H1 (cell line): ENCODE results near the gene LIMS1. TPM values are rescaled to one million over a fixed set of nuclear protein-coding genes. Genes with fewer than 3 reads are reported as not detected.
A peak's percentile ranks its signal among the peaks of the same experiment; 100 is the strongest.

Experiments used
- ASH2L ChIP-seq: fragments of 200-600, 300-600 bp; sonication (generic); IDR thresholded peaks from one replicate; pipeline ENCODE4 v1.7.1; 2017; ENCODE audit warnings: low read length
- ATF3 ChIP-seq: IDR thresholded peaks from 2 replicates; pipeline ENCODE4 v1.6.1; 2011; ENCODE audit warnings: low read depth, mild to moderate bottlenecking, low read length; ENCODE audit not compliant: insufficient read depth
- BACH1 ChIP-seq: IDR thresholded peaks from 2 replicates; pipeline ENCODE4 v1.6.1; 2012; ENCODE audit warnings: low read length, improper control_type of control experiment
- CBX5 ChIP-seq: fragments of 300-800, 300-1000 bp; sonication (generic); IDR thresholded peaks from 2 replicates; pipeline ENCODE4 v1.7.1; 2016; ENCODE audit warnings: antibody characterized with exemption, low read length, low read depth
- CHD1 ChIP-seq: IDR thresholded peaks from 2 replicates; pipeline ENCODE4 v1.6.1; 2012; ENCODE audit warnings: low read depth, low read length, improper control_type of control experiment
- CHD2 ChIP-seq: IDR thresholded peaks from 2 replicates; pipeline ENCODE4 v1.6.1; 2012; ENCODE audit warnings: low read length, improper control_type of control experiment
- CREB1 ChIP-seq: IDR thresholded peaks from 2 replicates; pipeline ENCODE4 v1.6.1; 2012; ENCODE audit warnings: inconsistent platforms
- CTCF ChIP-seq, 3 experiments: IDR thresholded peaks; 1 replicate in 2 of 3; 2 replicates in 1 of 3; pipeline versions ENCODE4 v1.5.1 to v1.6.1; 2011; ENCODE audit warnings: low read length in 3 of 3, mild to moderate bottlenecking in 3 of 3, inconsistent platforms in 2 of 3, low read depth in 1 of 3, moderate library complexity in 1 of 3; ENCODE audit not compliant: insufficient read depth in 1 of 3; ENCODE audit errors: control extremely low read depth in 1 of 3
- E2F6 ChIP-seq: IDR thresholded peaks from 2 replicates; pipeline ENCODE4 v1.6.1; 2012; ENCODE audit warnings: inconsistent platforms
- EGR1 ChIP-seq: IDR thresholded peaks from 2 replicates; pipeline ENCODE4 v1.6.1; 2011; ENCODE audit warnings: low read depth, low read length, borderline replicate concordance
- EP300 ChIP-seq, 2 experiments: IDR thresholded peaks; 1 replicate in 1 of 2; 2 replicates in 1 of 2; pipeline ENCODE4 v1.6.1; 2011 to 2012; ENCODE audit warnings: low read depth in 2 of 2, low read length in 2 of 2, mild to moderate bottlenecking in 2 of 2, borderline replicate concordance in 1 of 2, inconsistent platforms in 1 of 2, moderate library complexity in 1 of 2
- KDM1A ChIP-seq: fragments of 200-600, 300-600 bp; sonication (generic); IDR thresholded peaks from 2 replicates; pipeline ENCODE4 v1.7.1; 2016; ENCODE audit warnings: mild to moderate bottlenecking, low read length, borderline replicate concordance
- MAX ChIP-seq: IDR thresholded peaks from 2 replicates; pipeline ENCODE4 v1.6.1; 2012; ENCODE audit warnings: inconsistent platforms
- RXRA ChIP-seq: IDR thresholded peaks from 2 replicates; pipeline ENCODE4 v1.6.1; 2011; ENCODE audit warnings: low read depth, mild to moderate bottlenecking, low read length, moderate library complexity; ENCODE audit not compliant: insufficient read depth
- SIN3A ChIP-seq, 2 experiments: IDR thresholded peaks in 1 of 2; conservative IDR thresholded peaks in 1 of 2; 2 replicates each; pipeline ENCODE4 v1.6.1; 2011 to 2012; ENCODE audit warnings: low read length in 2 of 2, improper control_type of control experiment in 1 of 2, low read depth in 1 of 2, mild to moderate bottlenecking in 1 of 2
- SIX5 ChIP-seq: IDR thresholded peaks from 2 replicates; pipeline ENCODE4 v1.6.1; 2011; ENCODE audit warnings: mild to moderate bottlenecking, low read depth, low read length
- SP1 ChIP-seq: IDR thresholded peaks from 2 replicates; pipeline ENCODE4 v1.6.1; 2011; ENCODE audit warnings: low read depth, low read length
- SRF ChIP-seq: IDR thresholded peaks from 2 replicates; pipeline ENCODE4 v1.6.1; 2011; ENCODE audit warnings: mild to moderate bottlenecking, low read depth, low read length, moderate library complexity
- TCF12 ChIP-seq: IDR thresholded peaks from 2 replicates; pipeline ENCODE4 v1.6.1; 2011; ENCODE audit warnings: low read depth, mild to moderate bottlenecking, low read length
- USF2 ChIP-seq: IDR thresholded peaks from 2 replicates; pipeline ENCODE4 v1.6.1; 2011; ENCODE audit warnings: low read length, improper control_type of control experiment
- polyA plus RNA-seq, 7 experiments: library from polyadenylated mRNA; depleted of rRNA in 3 of 7; stranded (reverse) in 5 of 7; unstranded in 2 of 7; fragments of >200 nt in 5 of 7; fragments of 200-250 nt in 2 of 7; gene quantifications; 1 replicate in 5 of 7; 2 replicates in 1 of 7; 4 replicates in 1 of 7; pipeline versions ENCODE4 v1.2.1 to v1.2.3, GENCODE V29; 2011 to 2013; ENCODE audit warnings: missing spikeins in 2 of 7, mixed read lengths in 2 of 7
- total RNA-seq: library from RNA; stranded (reverse); fragmentation: NEBNext Ultra II Directional; extraction: Animal tissue kit (Norgen Biotek cat#: 25700); gene quantifications from 2 replicates; pipeline ENCODE4 v1.2.1, GENCODE V29; 2021

The LIMS1 gene
- total and polyA plus RNA-seq, 2 of the 8 experiments (the other 6 are each of a cell fraction or from before 2014, with no cell fraction given), result 24.1 to 36.7 TPM

- TF ChIP-seq E2F6, result no peak
- TF ChIP-seq SP1, result no peak
- no peak for TF ChIP-seq TCF12
- no peak for TF ChIP-seq MAX
- TF ChIP-seq SRF, result no peak
- TF ChIP-seq KDM1A, result no peak
- no peak for TF ChIP-seq BACH1
- no peak for TF ChIP-seq CHD2
- no peak for TF ChIP-seq EP300 (IDR thresholded peaks at IDR 0.05; ENCODE audit: borderline replicate concordance in 1 of 2, low read depth in 2 of 2, low read length in 2 of 2)
- no peak for TF ChIP-seq RXRA
- no peak for TF ChIP-seq ATF3
- no peak for TF ChIP-seq CTCF (IDR thresholded peaks at IDR 0.05; ENCODE audit: control extremely low read depth in 1 of 3, insufficient read depth in 1 of 3, low read depth in 1 of 3, low read length in 3 of 3)
- no peak for TF ChIP-seq USF2
- no peak for TF ChIP-seq SIX5
- 0 out of 4 replicates have a peak, but pooled peaks of 1 of the 2 experiments have one; percentile 20 for TF ChIP-seq SIN3A (conservative IDR thresholded peaks at IDR 0.05 in 1 of 2, IDR thresholded peaks at IDR 0.05 in 1 of 2; ENCODE audit: low read depth in 1 of 2, low read length in 2 of 2)
- TF ChIP-seq EGR1, result no peak
- TF ChIP-seq ASH2L, result peak; percentile 82
- TF ChIP-seq CREB1, result no peak
- no peak for TF ChIP-seq CBX5
- TF ChIP-seq CHD1, result no peak
These were observed at the start of gene LIMS1 (continued) for GRCh38 chr2:108533832-108534583.
